GM19099 (cell line): ENCODE data around the gene COLEC12.

Source experiments
- POLR2A ChIP-seq: IDR thresholded peaks from 3 replicates; pipeline ENCODE4 v1.6.1; 2011; ENCODE audit warnings: low read depth; ENCODE audit not compliant: insufficient read length; ENCODE audit errors: extremely low read depth

Gene COLEC12

DNA sequence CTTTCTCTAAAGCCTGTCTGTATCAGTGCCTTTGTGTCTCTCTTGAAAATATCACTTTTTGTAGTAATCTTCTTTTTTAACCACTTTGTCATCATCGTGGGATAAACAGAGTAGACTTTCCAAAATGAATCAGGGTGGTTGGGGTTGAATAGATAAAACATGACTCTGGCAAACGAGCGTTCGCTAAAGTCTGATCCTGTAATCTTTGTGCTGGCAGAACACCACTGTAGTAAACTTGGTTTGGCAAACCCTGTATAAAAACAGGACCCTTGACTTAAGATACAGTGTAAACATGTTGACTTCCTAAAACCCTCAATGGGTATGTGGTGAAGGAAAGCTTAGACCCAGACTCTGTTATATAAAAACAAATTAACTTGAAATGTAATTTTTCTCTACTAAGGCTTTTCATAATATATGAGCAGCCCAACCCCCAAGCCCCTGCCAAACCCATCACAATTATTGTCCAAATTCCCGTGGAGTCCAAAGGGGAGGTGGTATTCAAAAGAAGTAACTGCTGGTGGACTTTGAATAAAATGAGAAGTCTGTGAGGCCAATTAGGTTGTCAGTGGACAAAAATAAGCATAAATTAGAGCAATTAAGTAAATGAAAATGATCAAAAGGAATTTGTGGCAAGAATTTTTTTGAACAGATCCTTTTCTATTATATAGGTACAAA, 52.2 kb downstream of the COLEC12 start:
- TF ChIP-seq POLR2A: no peak

DNA sequence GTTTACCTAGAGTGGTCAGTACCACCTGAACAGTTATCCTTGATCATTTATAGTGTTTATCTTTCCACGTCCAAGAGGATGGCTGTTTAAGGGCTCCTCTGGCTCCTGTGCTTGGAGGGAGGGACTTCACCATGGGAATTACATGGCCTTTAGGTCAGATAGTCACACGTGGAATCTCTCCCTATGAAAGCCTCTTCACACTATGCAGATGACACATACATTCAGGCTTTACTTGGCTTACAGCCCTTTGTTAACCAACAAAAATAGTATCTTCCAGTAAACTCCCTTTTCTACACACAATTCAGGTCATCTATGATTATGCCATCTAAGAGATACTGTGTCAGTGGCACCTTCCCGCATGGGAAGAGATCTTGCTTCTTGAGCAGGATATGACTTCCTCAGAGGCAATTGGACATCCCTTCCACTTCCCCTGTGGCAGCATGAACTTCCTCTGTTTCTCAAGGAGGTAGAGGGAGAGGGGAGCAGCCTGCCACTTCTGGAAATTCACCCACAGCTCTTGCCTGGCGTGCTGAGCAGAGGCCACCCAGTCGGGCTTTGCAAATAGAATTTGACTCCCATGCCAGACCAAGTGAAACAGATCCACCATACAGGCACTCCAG, 53.5 kb downstream of the COLEC12 start:
- no peak for TF ChIP-seq POLR2A

DNA sequence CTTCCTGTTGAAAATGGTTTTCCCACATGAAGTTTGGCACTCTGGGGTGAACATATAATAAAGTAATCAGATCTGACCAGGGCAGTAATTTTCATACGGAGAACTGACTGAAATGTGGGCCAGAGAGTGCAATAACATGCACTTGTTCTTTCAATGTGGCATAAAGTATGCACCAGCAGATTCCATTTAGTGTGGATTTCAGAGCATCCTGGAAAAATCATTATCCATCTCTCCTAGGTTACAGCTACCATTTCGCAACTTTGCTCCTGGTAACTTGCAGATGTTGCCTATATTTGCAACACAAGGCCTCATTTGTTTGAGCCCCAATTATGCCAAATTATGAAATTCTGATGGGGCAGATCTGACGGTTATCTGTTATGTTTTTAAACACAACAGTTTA, 55.4 kb downstream of the COLEC12 start:
- no peak for TF ChIP-seq POLR2A

DNA sequence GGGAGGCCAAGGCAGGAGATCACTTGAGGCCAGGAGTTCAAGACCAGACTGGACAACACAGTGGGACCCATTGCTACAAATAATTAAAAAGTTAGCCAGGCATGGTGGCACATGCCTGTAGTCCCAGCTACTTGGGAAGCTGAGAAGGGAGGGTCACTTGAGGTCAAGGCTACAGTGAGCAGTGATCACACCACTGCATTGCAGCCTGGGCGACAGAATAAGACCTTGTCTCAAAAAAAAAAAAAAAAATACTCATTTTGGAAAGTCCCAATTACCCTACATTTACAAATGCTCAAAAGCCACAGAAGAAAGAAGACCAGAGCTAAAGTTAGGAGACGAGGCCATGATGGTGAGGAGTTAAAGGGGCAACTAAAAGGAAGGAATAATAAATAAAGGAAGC, 61.9 kb downstream of the COLEC12 start:
- no peak for TF ChIP-seq POLR2A

DNA sequence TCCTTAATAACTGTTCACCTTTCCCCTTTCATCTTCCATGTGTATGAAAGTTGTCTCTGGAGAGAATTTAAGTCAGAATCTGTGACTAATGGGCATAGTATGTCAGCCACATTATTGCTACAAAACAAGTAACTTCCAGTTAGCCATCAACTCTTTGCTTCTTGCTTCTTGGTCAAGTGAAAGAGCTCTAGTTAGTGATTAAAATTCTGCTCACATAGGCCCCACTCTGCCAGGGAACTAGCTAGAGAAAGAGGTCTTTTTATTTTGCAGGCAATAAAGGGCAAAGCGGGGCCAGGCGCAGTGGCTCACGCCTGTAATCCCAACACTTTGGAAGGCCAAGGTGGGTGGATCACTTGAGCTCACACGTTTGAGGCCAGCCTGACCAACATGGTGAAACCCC, 64.6 kb downstream of the COLEC12 start:
- no peak for TF ChIP-seq POLR2A

DNA sequence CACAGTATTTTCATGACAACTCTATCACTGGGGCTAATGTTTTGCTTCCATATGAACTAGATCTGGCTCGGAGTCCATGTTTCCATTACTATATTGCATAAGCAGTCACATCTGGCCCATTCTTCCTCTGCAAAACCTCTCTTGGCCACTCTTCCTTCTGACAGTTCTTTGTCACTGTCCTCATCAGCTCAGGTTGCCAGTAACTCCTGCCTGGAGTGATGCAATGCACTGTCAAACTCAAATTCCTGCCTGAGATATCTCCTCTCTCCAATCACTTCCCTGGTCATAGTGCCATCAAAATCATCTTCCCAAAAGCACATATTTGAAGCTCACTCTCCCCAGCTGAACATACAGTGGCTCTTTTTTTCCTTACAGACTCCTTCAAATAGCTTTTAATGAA, 66.1 kb downstream of the COLEC12 start:
- TF ChIP-seq POLR2A: no peak

DNA sequence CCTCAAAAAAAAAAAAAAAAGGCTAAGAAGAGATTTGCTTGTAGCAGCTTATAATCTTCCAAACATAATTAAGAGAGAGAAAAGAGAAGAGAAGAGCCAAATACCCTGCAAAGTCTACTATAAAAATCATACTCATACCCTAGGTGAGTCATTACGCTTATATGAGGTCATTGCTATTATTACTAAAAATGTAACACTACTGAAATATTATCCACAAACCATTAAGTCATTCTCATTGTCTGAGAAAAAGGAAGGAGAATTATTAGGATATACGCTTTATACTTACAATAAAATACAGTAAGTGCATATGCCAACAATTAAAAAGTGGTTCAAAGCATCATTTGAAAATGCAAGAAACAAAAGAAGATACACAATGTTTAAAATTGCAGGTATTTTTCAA, 66.5 kb downstream of the COLEC12 start:
- TF ChIP-seq POLR2A: no peak

DNA sequence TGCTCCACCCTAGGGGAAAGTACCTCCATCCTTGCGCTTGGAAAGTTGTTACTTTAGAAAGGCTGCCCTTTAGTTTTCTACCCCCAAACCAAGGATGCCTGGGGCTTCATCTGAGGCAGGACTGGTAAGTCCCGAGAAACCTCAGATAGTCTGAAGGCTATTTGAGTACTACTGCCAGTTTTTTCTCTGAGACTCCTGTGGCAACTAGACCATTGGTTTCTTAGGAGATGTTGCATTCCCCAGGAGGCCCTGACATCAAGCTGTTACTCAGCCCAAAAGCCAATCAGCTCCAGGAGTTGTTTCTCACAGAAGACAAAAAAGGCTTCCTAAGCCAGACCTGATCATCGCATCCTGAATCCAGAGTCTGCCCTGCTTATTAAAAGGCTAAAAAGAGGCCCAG, 67.2 kb downstream of the COLEC12 start:
- TF ChIP-seq POLR2A: no peak

DNA sequence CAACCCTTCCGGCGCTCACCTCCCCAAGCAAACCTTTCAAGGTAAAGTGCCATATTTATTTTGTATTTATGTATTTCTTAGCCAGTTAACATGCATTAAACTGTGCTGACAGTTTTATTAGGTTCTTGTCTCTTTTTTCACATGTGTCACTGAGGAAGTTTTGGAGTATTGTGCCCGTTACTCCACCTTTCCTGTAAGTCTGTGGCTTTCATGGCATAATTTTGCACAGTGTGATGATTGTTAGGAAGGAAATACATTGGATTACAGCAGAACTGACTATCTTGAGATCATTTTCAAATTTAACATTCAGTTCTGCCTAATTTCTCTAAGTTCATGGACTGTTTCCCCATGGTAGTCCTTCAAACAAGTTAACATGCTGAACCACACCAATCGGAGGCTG, 67.7 kb downstream of the COLEC12 start:
- TF ChIP-seq POLR2A: no peak

DNA sequence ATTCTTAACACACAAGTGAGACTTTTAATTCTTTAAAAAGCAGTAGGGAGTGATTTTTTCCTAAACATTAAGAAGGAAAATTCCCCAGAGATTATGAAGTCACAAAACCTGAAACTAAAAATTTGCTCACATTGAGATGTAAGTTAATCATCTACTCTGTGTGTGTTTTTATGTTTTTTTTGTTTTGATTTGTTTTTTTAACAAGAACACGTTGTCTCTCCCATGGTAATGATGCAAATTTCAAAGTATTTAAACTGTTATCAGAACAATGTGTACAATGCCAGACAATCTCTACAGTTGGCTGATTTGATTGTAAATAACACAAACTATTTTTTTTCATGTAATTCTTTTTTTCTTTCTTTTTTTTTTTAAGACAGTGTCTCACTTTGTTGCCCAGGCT, 71.5 kb downstream of the COLEC12 start:
- no peak for TF ChIP-seq POLR2A

DNA sequence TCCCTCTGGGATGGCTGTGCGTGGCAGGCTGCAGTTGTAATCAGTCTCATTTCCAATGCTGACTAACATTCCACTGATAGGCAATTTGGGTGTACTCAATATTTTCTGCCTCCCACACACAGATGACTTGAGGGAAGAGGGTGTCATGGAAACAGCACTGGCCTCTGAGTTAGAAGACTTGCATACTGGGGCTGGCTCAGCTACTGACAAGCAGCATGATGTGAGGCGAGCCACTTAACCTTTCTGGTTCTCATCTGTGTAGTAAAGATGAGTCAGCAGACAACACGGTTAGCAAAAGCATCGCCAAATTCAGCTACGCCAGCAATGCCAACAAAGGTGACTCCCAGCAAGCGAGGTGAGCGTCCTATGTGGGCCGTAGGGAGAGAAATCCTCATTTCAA, 73.5 kb downstream of the COLEC12 start:
- TF ChIP-seq POLR2A: no peak

DNA sequence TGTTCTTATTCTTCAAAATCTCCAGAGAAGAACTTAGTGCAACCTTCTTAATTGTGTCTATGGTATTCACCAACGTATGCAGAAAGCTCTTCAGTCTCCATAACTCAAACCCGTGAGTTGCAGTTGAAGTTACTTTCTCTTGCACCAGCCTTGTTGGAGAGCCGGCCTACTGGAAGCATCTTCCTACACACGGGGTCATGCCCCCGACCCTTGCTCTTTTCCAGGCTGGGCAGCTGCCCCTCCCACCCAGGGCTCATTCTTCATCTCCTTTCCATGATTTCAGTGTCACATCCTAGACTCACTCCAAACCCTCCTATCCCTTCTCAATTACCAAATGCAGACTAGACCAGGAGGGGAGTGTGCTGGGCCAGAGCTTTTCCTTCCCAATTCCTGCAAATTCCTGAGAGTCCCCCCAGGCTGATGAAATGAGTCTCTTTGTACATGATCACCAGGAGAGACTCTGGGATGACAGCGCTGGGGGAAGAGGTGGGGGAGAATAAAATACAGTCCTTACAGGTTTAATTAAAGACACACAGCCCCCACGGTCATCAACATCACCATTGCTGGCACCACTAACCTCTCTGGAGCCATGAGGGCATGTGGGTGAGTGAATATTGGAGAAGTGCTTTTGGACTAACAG, 75.3 kb downstream of the COLEC12 start:
- no peak for TF ChIP-seq POLR2A

DNA sequence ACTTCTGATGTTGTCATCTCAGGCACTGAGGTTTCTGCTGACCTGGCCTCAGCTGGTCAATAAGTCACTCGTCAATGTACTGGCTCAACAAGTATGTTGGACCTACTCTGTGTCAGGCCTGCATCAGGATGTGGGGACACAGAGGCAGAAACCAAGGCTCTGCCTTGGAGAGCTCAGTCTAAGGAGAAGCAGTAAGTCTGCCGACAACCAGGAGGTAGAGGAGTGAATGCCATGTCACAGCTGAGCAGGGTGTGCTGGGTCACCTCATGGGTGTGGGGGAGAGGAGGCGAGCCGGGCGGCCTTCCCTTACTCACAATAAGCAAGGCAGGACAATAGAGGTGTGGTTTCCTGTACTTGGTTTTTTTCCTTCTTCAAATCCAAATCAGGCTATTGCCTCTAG, 75.8 kb downstream of the COLEC12 start:
- no peak for TF ChIP-seq POLR2A

DNA sequence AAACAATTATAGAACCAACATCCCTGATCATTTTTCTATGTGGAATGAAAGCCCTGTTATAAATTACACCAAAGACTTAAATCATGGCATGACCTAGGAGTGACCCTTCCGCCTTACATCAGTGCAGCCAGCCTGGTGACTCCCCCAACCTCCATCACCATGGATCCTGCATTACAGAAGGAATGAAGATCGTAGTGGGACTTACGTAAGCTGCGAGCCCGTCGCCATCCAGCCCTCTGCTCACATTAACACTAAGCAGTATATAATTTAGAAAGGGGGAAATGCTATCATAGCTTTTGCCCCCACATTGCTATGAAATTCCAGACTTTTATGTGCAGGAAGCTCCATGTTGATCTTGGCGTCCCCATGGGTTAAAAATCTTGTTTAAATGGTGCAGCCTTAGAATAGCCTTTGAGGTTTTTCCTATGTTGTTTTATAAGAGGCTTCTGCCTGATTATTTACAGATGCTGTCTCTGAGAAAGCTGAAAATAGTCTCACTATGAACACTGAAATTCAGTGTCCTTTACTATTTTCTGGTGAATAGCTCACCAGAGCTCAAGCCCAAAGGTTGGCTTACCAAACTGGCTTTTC, 76.3 kb downstream of the COLEC12 start:
- no peak for TF ChIP-seq POLR2A

DNA sequence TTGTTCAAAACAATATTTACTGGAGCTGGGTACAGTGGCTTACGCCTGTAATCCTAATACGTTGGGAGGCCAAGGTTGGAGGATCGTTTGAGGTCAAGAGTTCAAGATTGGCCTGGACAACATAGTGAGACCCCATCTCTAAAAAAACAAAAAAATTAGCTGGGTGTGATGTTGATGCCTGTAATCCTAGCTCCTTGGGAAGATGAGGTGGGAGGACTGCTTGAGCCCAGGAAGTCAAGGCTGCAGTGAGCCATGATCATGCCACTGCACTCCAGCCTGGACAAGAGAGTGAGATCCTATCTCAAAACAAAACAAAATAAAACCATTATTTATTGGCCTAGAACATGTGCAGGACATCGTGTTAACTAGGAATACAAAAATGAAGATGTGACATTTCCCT, 77.5 kb downstream of the COLEC12 start:
- TF ChIP-seq POLR2A: no peak
